ENCODE measurements around the gene HDAC7. TPM values are rescaled to one million over a fixed set of nuclear protein-coding genes. Genes with fewer than 3 reads are reported as not detected.

Gene HDAC7
- total RNA-seq, 3 donors from 2014 or later (not counting 1 experiment from before 2014, with no cell fraction given) = 141 to 235 (median 147) TPM

GRCh38 chr12:47744778-47745436, 74.8 kb downstream of the HDAC7 start:
- H3K9me3 Mint-ChIP-seq = no peaks in the 10 kb centered on the region
- Histone ChIP-seq H3K4me1 (ENCODE audit: control insufficient read depth, insufficient read depth, low read length) (peaks cover 35% of the 10 kb centered on the region), H3K9me3 (ENCODE audit: control insufficient read depth, insufficient read depth, low read length) (no peaks in the 10 kb centered on the region), H3K27ac (ENCODE audit: low read length) (no peak overlapping the region), H3K36me3 (ENCODE audit: control insufficient read depth, insufficient read depth, low read length) (no peaks in the 10 kb centered on the region), H3K4me3 (ENCODE audit: low read length) (no peak overlapping the region), H3K27me3 (ENCODE audit: control insufficient read depth, insufficient read depth, low read length) (peaks cover 6% of the 10 kb centered on the region)
- 79% methylated on average over 8 of the region's 8 CpGs for WGBS (ENCODE audit: insufficient coverage)
- no peaks in the 10 kb centered on the region for H3K36me3 Mint-ChIP-seq
- intact Hi-C loops (cut with micrococcal nuclease) = no loop called here
- H3K4me1 Mint-ChIP-seq = peaks cover 12 to 32% of the 10 kb centered on the region in 2 donors
- no peak overlapping the region for H3K27ac Mint-ChIP-seq
- no peak for DNase-seq
- no peak for ATAC-seq
- peaks cover 18% of the 10 kb centered on the region in 2 donors for H3K27me3 Mint-ChIP-seq (ENCODE audit: low read depth in 2 of 2)
- TF ChIP-seq CTCF (IDR thresholded peaks at IDR 0.05) = no peak
- H3K4me3 Mint-ChIP-seq = no peak overlapping the region

DNA sequence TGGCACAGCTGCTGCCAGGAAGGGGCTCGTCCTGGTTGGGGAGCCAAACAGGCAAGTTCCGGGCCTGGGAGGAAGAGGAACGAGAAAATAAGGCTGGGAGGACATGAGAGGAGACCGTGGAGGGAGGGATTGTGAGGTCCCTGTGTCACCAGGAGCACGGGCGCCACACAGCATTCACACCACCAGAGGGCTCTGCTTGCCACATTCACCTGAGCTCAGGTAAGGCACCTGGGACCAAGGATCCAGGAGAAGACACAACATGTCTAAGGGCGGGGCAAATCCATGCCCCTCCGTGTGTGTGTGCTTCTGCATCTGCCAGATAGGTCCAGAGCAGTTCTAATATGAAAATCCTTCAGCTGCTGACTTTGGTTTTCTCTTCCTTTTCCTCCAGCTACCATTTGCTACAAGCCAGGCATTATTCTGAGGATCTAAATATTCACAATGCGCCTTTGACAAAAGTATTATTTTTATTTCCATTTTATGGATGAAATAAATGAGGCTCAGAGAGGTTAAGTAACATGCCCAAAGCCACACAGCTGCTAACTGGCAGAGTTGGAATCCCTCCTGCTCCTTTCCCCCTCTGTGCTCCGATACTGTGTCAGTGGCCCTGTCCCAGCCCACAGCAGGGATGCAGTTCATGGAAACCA, 75.6 kb downstream of the HDAC7 start:
- H3K4me1 Mint-ChIP-seq = peaks cover 17 to 38% of the 10 kb centered on the region in 2 donors
- WGBS (ENCODE audit: insufficient coverage) = 46% methylated on average over 9 of the region's 10 CpGs
- peaks cover 6% of the 10 kb centered on the region for H3K27me3 ChIP-seq (ENCODE audit: control insufficient read depth, insufficient read depth, low read length)
- no peaks in the 10 kb centered on the region for H3K9me3 ChIP-seq (ENCODE audit: control insufficient read depth, insufficient read depth, low read length)
- H3K4me3 ChIP-seq (ENCODE audit: low read length) = no peak overlapping the region
- H3K4me1 ChIP-seq (ENCODE audit: control insufficient read depth, insufficient read depth, low read length) = peaks cover 41% of the 10 kb centered on the region
- DNase-seq (peak in 1 of 2 donors; percentile 81), ATAC-seq (no peak)
- TF ChIP-seq CTCF (IDR thresholded peaks at IDR 0.05) = no peak
- H3K27me3 Mint-ChIP-seq (ENCODE audit: low read depth in 2 of 2) = peaks cover 18 to 19% of the 10 kb centered on the region in 2 donors
- intact Hi-C loops (cut with micrococcal nuclease) = no loop called here
- no peaks in the 10 kb centered on the region for H3K36me3 Mint-ChIP-seq
- H3K27ac ChIP-seq (ENCODE audit: low read length) = no peak overlapping the region
- no peak overlapping the region for H3K4me3 Mint-ChIP-seq
- no peak overlapping the region for H3K27ac Mint-ChIP-seq
- H3K9me3 Mint-ChIP-seq = no peaks in the 10 kb centered on the region
- H3K36me3 ChIP-seq (ENCODE audit: control insufficient read depth, insufficient read depth, low read length) = no peaks in the 10 kb centered on the region

GRCh38 chr12:47743311-47743860, 76.3 kb downstream of the HDAC7 start:
- H3K9me3 ChIP-seq (ENCODE audit: control insufficient read depth, insufficient read depth, low read length) = no peaks in the 10 kb centered on the region
- intact Hi-C loops (cut with micrococcal nuclease) = loop anchor here (2.0 kb wide), 1 partner anchor 15 kb away; the partner anchor contains the start of gene RAPGEF3
- Mint-ChIP-seq H3K36me3 (no peaks in the 10 kb centered on the region), H3K27ac (no peak overlapping the region), H3K27me3 (ENCODE audit: low read depth in 2 of 2) (peaks cover 18 to 19% of the 10 kb centered on the region in 2 donors), H3K9me3 (no peaks in the 10 kb centered on the region), H3K4me3 (no peak overlapping the region), H3K4me1 (peaks cover 17 to 38% of the 10 kb centered on the region in 2 donors)
- H3K4me3 ChIP-seq (ENCODE audit: low read length) = no peak overlapping the region
- 87% methylated on average over 9 of the region's 9 CpGs for WGBS (ENCODE audit: insufficient coverage)
- H3K27me3 ChIP-seq (ENCODE audit: control insufficient read depth, insufficient read depth, low read length) = peaks cover 6% of the 10 kb centered on the region
- ATAC-seq (no peak), DNase-seq (no peak)
- no peak overlapping the region for H3K27ac ChIP-seq (ENCODE audit: low read length)
- TF ChIP-seq CTCF (IDR thresholded peaks at IDR 0.05) = no peak
- H3K36me3 ChIP-seq (ENCODE audit: control insufficient read depth, insufficient read depth, low read length) = no peaks in the 10 kb centered on the region
- H3K4me1 ChIP-seq (ENCODE audit: control insufficient read depth, insufficient read depth, low read length) = peaks cover 41% of the 10 kb centered on the region

All from natural killer cell (primary cell).